Measurements from ENCODE around the gene RASGRF2.

DNA sequence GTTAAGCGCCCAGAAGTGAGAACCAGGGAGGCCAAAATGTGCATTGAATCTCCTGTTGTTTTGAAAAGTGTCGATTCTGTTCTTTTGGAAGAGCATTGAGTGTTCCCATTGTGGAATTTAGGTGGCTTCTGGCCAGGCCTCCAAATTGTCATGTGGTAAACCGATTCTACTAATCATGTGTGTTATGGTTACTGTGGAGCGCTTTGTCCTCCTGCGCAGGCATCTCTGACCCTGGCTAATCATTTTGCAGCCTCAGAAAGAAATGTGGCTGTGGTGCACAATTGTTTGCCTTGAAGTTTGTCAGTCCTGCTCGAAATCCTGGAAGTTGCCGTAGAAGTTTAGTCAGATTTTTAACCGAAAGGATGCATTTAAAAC, 121.3 kb downstream of the RASGRF2 start:
- TF ChIP-seq POLR2A (IDR thresholded peaks at IDR 0.05) (no peak), CTCF (IDR thresholded peaks at IDR 0.05) (no peak)
